ENCODE measurements around the gene SH3D21.

The SH3D21 gene

GRCh38 chr1:36327421-36328087 lies 21.4 kb downstream of the SH3D21 start:
- DNase-seq, result peak in 2 of 10 donors; percentile 74 to 76
- intact Hi-C loops (cut with DNase I), result no loop called here

GRCh38 chr1:36328088-36328480 lies 21.9 kb downstream of the SH3D21 start:
- intact Hi-C loops (cut with DNase I), result no loop called here
- peak in 1 of 10 donors; percentile 81 for DNase-seq

GRCh38 chr1:36328713-36329112 lies 22.5 kb downstream of the SH3D21 start:
- DNase-seq, result no peak
- intact Hi-C loops (cut with DNase I), result no loop called here

GRCh38 chr1:36329817-36330216 lies 23.6 kb downstream of the SH3D21 start:
- intact Hi-C loops (cut with DNase I), result no loop called here
- no peak for DNase-seq

- intact Hi-C loops (cut with DNase I), result no loop called here
- DNase-seq, result no peak
These were observed 24.8 kb downstream of the SH3D21 start for GRCh38 chr1:36330940-36331339.

GRCh38 chr1:36337830-36338229 lies 31.7 kb downstream of the SH3D21 start:
- DNase-seq, result no peak
- intact Hi-C loops (cut with DNase I), result no loop called here

GRCh38 chr1:36339215-36339614 lies 33.0 kb downstream of the SH3D21 start:
- intact Hi-C loops (cut with DNase I), result no loop called here
- no peak for DNase-seq

GRCh38 chr1:36339615-36340014 lies 33.4 kb downstream of the SH3D21 start:
- intact Hi-C loops (cut with DNase I), result no loop called here
- no peak for DNase-seq

GRCh38 chr1:36341626-36342320 lies 35.6 kb downstream of the SH3D21 start:
- intact Hi-C loops (cut with DNase I), result loop anchor here (1.0 kb wide), 1 partner anchor 79 kb away; no protein-coding TSS in a partner anchor
- DNase-seq, result peak in 1 of 10 donors; percentile 79

GRCh38 chr1:36342426-36343185 lies 36.4 kb downstream of the SH3D21 start:
- peak in 6 of 10 donors; percentile 42 to 93 (median 69) for DNase-seq
- intact Hi-C loops (cut with DNase I), result loop anchor here (1.0 kb wide), 1 partner anchor 78 kb away; no protein-coding TSS in a partner anchor

GRCh38 chr1:36343651-36344394 lies 37.7 kb downstream of the SH3D21 start:
- intact Hi-C loops (cut with DNase I), result no loop called here
- no peak for DNase-seq

GRCh38 chr1:36344395-36344680 lies 38.2 kb downstream of the SH3D21 start:
- intact Hi-C loops (cut with DNase I), result no loop called here
- peak in 1 of 10 donors; percentile 78 for DNase-seq

- DNase-seq, result no peak
- intact Hi-C loops (cut with DNase I), result no loop called here
These were observed 39.2 kb downstream of the SH3D21 start for GRCh38 chr1:36345353-36345752.

- intact Hi-C loops (cut with DNase I), result no loop called here
These were observed 40.7 kb downstream of the SH3D21 start for GRCh38 chr1:36346741-36347370.

GRCh38 chr1:36349241-36349671 lies 43.1 kb downstream of the SH3D21 start:
- intact Hi-C loops (cut with DNase I), result no loop called here
- no peak for DNase-seq

More at GRCh38 chr1:36346741-36347370, 40.7 kb downstream of the SH3D21 start:
- no peak for DNase-seq

GRCh38 chr1:36349839-36350238 lies 43.7 kb downstream of the SH3D21 start:
- intact Hi-C loops (cut with DNase I), result no loop called here
- peak in 1 of 10 donors; percentile 37 for DNase-seq

GRCh38 chr1:36350659-36351226 lies 44.6 kb downstream of the SH3D21 start:
- DNase-seq, result peak in 2 of 10 donors; percentile 85 to 89
- intact Hi-C loops (cut with DNase I), result no loop called here

- DNase-seq, result peak in 1 of 10 donors; percentile 23
- intact Hi-C loops (cut with DNase I), result no loop called here
These were observed 45.2 kb downstream of the SH3D21 start for GRCh38 chr1:36351227-36351977.
